ENCODE measurements around the gene MAP3K4. TPM values are rescaled to one million over a fixed set of nuclear protein-coding genes. Genes with fewer than 3 reads are reported as not detected.

The MAP3K4 gene
- total and polyA plus RNA-seq, 8 donors: 7.3 to 598 (median 19.4) TPM

GRCh38 chr6:161037873-161038228, 46.3 kb downstream of the MAP3K4 start:
- Histone ChIP-seq H3K36me3 (peaks cover 0 to 66% (median 42%) of the 10 kb centered on the region in 4 donors), H3K27me3 (no peaks in the 10 kb centered on the region), H3K4me3 (no peak overlapping the region), H3K9me3 (no peaks in the 10 kb centered on the region), H3K4me1 (peaks cover 0 to 27% (median 9%) of the 10 kb centered on the region in 4 donors), H3K27ac (peak overlapping the region in 3 of 5 donors; percentile 20 to 66 (median 49))
- no peak for DNase-seq
- WGBS, 5 donors: 89 to 97% (median 92%) methylated on average over 2 of the region's 2 CpGs
- TF ChIP-seq POLR2AphosphoS5 (IDR thresholded peaks at IDR 0.05) (no peak), POLR2A (IDR thresholded peaks at IDR 0.05) (no peak), EP300 (IDR thresholded peaks at IDR 0.05) (no peak)
- TF ChIP-seq, protein P1, sequence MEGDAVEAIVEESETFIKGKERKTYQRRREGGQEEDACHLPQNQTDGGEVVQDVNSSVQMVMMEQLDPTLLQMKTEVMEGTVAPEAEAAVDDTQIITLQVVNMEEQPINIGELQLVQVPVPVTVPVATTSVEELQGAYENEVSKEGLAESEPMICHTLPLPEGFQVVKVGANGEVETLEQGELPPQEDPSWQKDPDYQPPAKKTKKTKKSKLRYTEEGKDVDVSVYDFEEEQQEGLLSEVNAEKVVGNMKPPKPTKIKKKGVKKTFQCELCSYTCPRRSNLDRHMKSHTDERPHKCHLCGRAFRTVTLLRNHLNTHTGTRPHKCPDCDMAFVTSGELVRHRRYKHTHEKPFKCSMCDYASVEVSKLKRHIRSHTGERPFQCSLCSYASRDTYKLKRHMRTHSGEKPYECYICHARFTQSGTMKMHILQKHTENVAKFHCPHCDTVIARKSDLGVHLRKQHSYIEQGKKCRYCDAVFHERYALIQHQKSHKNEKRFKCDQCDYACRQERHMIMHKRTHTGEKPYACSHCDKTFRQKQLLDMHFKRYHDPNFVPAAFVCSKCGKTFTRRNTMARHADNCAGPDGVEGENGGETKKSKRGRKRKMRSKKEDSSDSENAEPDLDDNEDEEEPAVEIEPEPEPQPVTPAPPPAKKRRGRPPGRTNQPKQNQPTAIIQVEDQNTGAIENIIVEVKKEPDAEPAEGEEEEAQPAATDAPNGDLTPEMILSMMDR (IDR thresholded peaks at IDR 0.05): no peak
- intact Hi-C loops (cut with DNase I; ENCODE audit: low total_unique reads): no loop called here

- intact Hi-C loops (cut with DNase I; ENCODE audit: low total_unique reads): no loop called here
- Histone ChIP-seq H3K36me3 (peaks cover 0 to 72% (median 43%) of the 10 kb centered on the region in 4 donors), H3K27me3 (no peaks in the 10 kb centered on the region), H3K9me3 (no peaks in the 10 kb centered on the region), H3K4me3 (no peak overlapping the region), H3K27ac (peak overlapping the region; percentile 16 to 66 (median 23)), H3K4me1 (peaks cover 0 to 27% (median 9%) of the 10 kb centered on the region in 4 donors)
- WGBS, 5 donors: 55 to 84% (median 70%) methylated on average over 3 of the region's 3 CpGs
- peak in 1 of 2 donors; percentile 82 for DNase-seq
- TF ChIP-seq EP300 (IDR thresholded peaks at IDR 0.05) (no peak), POLR2AphosphoS5 (IDR thresholded peaks at IDR 0.05) (peak in 1 of 3 donors; percentile 31)
Measured at GRCh38 chr6:161038229-161039031, 46.9 kb downstream of the MAP3K4 start.

GRCh38 chr6:161041274-161041673, 49.7 kb downstream of the MAP3K4 start:
- intact Hi-C loops (cut with DNase I; ENCODE audit: low total_unique reads): no loop called here
- no peaks in the 10 kb centered on the region for H3K9me3 ChIP-seq
- TF ChIP-seq POLR2A (IDR thresholded peaks at IDR 0.05): no peak
- no peak for TF ChIP-seq POLR2AphosphoS5 (IDR thresholded peaks at IDR 0.05)
- TF ChIP-seq, protein P1 (IDR thresholded peaks at IDR 0.05): no peak
- TF ChIP-seq EP300 (IDR thresholded peaks at IDR 0.05): no peak
- H3K27me3 ChIP-seq: no peaks in the 10 kb centered on the region
- no peak overlapping the region for H3K27ac ChIP-seq
- H3K4me1 ChIP-seq: peaks cover 0 to 23% (median 9%) of the 10 kb centered on the region in 4 donors
- DNase-seq: no peak
- H3K36me3 ChIP-seq: peaks cover 0 to 67% (median 33%) of the 10 kb centered on the region in 4 donors
- 88 to 100% (median 96%) methylated on average over 4 to 7 of the region's 7 CpGs for WGBS, 5 donors
- no peak overlapping the region for H3K4me3 ChIP-seq

- Histone ChIP-seq H3K27me3 (no peaks in the 10 kb centered on the region), H3K4me1 (peaks cover 0 to 12% (median 3%) of the 10 kb centered on the region in 4 donors), H3K4me3 (no peak overlapping the region), H3K27ac (no peak overlapping the region), H3K36me3 (peaks cover 0 to 53% (median 22%) of the 10 kb centered on the region in 4 donors), H3K9me3 (no peaks in the 10 kb centered on the region)
- intact Hi-C loops (cut with DNase I; ENCODE audit: low total_unique reads): no loop called here
- DNase-seq: no peak
- 90 to 100% (median 95%) methylated on average over 2 of the region's 2 CpGs for WGBS, 5 donors
- TF ChIP-seq POLR2AphosphoS5 (IDR thresholded peaks at IDR 0.05) (no peak), POLR2A (IDR thresholded peaks at IDR 0.05) (no peak), EP300 (IDR thresholded peaks at IDR 0.05) (no peak)
- TF ChIP-seq, protein P1 (IDR thresholded peaks at IDR 0.05): no peak
Measured at GRCh38 chr6:161044335-161044734, 52.8 kb downstream of the MAP3K4 start.

GRCh38 chr6:161048641-161049040, 57.1 kb downstream of the MAP3K4 start:
- peaks cover 0 to 26% (median 23%) of the 10 kb centered on the region in 4 donors for H3K36me3 ChIP-seq
- intact Hi-C loops (cut with DNase I; ENCODE audit: low total_unique reads): no loop called here
- 71 to 83% (median 81%) methylated on average over 7 of the region's 7 CpGs for WGBS, 5 donors
- H3K27ac ChIP-seq: no peak overlapping the region
- no peaks in the 10 kb centered on the region for H3K9me3 ChIP-seq
- H3K27me3 ChIP-seq: no peaks in the 10 kb centered on the region
- TF ChIP-seq, protein P1 (IDR thresholded peaks at IDR 0.05): no peak
- TF ChIP-seq POLR2AphosphoS5 (IDR thresholded peaks at IDR 0.05) (no peak), POLR2A (IDR thresholded peaks at IDR 0.05) (no peak), EP300 (IDR thresholded peaks at IDR 0.05) (no peak)
- no peaks in the 10 kb centered on the region for H3K4me1 ChIP-seq
- DNase-seq: peak in 1 of 2 donors; percentile 17
- H3K4me3 ChIP-seq: no peak overlapping the region

All from stomach (tissue), 9 donors.